D341Med (cell line): ENCODE measurements around the gene COX4I1.
A peak's percentile ranks its signal among the peaks of the same experiment; 100 is the strongest.

ENCODE experiments used
- DNase-seq: peaks from one replicate; pipeline ENCODE4 v3.0.0; 2012; ENCODE audit warnings: low spot score

Gene COX4I1

GRCh38 chr16:85767531-85767930 lies 32.0 kb upstream of the COX4I1 start:
- DNase-seq: no peak

- no peak for DNase-seq
Measured at GRCh38 chr16:85768199-85768598, 31.3 kb upstream of the COX4I1 start.

DNA sequence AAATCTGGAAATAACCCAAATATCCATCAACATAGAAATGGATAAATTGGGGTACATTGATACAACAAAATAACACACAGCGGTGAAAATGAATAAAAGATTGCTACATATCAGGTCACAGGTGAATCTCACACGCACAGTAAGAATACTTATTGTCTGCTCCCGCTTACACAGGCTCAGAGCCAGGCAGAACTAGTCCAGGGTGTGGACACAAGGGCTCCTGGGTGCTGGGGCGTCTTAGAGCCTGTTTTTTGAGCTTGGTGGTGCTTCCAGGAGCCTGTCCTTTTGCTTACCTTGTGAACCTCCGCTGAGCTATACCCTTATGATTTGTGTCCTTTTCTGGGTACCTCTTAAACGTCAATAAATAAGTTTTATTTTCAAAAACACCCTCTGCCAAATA lies 28.8 kb upstream of the COX4I1 start:
- no peak for DNase-seq

DNA sequence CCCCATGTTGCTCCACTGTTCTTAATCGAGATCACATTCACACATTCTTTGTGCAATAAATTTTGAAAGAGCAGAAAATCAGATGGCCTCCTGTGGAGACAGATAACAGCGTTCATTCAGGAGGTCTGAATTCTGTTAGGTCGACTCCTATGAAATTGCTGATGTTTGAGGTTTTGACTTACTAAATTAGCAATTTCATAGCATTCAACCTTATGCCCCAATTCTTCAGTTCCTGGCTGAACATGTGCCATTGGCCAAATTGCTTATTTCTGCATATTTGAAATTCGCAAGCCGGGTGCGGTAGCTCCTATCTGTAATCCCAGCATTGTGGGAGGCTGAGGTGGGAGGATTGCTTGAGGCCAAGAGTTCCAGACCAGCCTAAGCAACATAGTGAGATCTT lies 26.5 kb upstream of the COX4I1 start:
- DNase-seq: no peak

GRCh38 chr16:85774136-85774535 lies 25.4 kb upstream of the COX4I1 start:
- DNase-seq: no peak

DNA sequence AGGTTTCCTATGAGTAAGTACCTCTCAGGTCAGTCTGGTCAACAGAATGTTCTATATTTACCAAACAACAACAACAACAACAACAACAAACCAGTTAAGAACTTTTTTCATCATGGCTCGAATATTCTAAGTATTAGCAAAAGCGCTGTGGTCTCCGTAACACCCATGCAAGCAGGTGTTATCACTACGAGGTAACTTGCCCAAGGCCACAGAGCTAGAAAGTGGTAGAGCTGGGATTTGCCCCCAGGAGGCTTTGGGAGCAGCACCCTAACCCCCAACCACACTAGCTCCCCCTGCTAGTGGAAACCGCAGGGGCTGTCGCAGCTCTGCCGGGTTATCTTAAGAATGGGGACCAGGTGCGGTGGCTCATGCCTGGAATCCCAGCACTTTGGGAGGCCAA lies 24.7 kb upstream of the COX4I1 start:
- no peak for DNase-seq

GRCh38 chr16:85777583-85778310 lies 21.7 kb upstream of the COX4I1 start:
- DNase-seq: no peak

DNA sequence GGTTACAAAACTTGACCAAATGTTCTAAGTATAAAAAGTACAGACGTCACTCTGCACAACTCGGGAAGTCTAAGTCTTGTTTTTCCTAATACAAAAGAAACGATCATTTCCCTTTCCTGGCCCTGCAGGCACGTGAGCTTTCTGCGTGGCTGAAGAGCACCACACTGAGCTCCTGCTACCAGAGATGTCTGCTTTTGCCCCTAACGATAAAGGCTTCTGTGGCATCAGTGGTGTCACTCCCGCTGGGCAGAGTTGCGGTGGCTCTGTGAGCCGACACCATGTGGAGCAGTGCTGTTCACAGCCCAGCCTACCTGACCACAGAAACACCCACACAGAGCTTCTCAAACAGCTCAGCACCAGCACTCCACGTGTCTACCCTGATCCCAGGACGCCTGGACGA lies 20.6 kb upstream of the COX4I1 start:
- no peak for DNase-seq

DNA sequence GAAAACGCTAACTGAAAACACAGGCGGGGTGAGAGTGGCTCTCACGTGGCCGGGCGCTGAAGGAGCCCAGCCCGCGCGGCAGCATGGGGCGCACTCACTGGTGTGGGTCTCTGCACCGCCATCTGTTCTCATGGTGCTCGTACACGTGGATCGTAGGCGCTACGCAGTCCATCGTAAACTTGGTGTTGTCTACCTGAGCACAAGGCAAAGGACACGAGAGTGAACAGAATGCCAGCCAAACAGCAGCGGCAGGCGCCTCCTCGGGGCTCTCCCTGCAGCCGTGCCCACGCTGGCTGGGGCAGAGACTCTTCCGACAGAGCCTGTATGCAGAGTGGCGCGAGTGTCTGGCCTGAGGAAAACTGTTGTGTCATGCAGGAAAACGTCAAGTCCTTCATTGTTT lies 19.2 kb upstream of the COX4I1 start:
- DNase-seq: no peak

- no peak for DNase-seq
Measured at GRCh38 chr16:85781156-85781555, 18.3 kb upstream of the COX4I1 start.

GRCh38 chr16:85781695-85782370 lies 17.7 kb upstream of the COX4I1 start:
- DNase-seq: peak; percentile 62

GRCh38 chr16:85782451-85782850 lies 17.0 kb upstream of the COX4I1 start:
- no peak for DNase-seq

DNA sequence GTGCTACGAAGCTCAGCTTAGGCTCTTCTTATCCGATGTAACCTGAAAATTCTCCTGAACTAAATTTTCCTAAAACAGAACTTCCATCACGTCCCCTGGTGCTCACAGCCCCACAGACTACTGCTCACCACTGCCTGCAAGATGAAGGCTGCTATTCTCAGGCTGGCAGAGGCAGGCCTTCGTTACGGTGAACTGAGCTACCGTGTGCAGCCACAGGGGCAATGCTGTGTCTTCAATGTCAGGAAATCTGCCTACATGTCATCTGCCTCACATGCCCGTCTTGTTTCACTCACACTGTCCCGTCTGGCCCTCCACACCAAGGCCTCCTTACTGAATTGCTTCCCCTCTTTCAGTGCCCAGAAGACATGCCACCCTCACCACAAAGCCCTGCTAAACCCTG lies 16.1 kb upstream of the COX4I1 start:
- no peak for DNase-seq

DNA sequence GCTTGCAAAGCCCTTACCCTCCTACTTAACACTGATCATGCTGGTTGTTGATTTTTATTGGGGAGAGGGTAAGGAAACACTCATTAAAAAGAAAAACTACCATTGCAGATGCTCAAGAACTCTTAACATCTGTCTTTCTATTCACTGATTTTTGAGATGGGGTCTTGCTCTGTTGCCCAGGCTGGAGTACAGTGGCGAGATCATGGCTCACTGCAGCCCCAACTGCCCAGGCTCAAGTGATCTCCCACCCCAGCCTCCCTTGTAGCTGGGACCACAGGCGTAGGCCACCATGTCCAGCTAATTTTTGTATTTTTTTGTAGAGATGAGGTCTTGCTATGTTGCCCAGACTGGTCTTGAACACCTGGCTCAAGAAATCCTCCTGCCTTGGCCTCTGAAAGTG lies 14.7 kb upstream of the COX4I1 start:
- no peak for DNase-seq

- DNase-seq: no peak
Measured at GRCh38 chr16:85785927-85786326, 13.6 kb upstream of the COX4I1 start.

- no peak for DNase-seq
Measured at GRCh38 chr16:85788819-85789218, 10.7 kb upstream of the COX4I1 start.

- no peak for DNase-seq
Measured at GRCh38 chr16:85789773-85790172, 9.7 kb upstream of the COX4I1 start.

GRCh38 chr16:85793662-85794298 lies 5.7 kb upstream of the COX4I1 start:
- no peak for DNase-seq

GRCh38 chr16:85794696-85795095 lies 4.8 kb upstream of the COX4I1 start:
- DNase-seq: no peak

DNA sequence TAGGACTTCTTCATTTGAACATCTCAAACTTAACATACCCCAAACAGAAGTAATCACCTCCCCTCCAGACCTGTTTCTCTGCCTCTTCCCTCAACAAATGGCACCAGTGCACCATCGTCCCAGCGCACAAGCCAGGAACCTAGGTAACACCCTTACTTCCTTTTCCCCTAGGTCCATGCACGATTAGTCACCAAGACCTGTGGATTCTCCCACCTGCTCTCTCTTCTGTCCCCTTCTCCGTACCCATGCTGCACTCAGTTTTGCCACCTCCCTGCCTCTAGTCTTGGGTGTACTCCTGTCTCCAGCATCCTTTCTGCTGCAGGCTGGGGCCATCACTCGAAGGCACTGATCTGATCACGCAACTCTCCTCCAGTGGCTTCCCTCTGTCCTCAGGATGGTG lies 3.3 kb upstream of the COX4I1 start:
- no peak for DNase-seq

- no peak for DNase-seq
Measured at GRCh38 chr16:85796599-85796998, 2.9 kb upstream of the COX4I1 start.

GRCh38 chr16:85798283-85798776 lies 1.2 kb upstream of the COX4I1 start:
- no peak for DNase-seq

- peak; percentile 74 for DNase-seq
Measured at GRCh38 chr16:85798901-85799496, 496 bp upstream of the COX4I1 start.
